ENCODE data around the gene HSP90B1. TPM values are rescaled to one million over a fixed set of nuclear protein-coding genes. Genes with fewer than 3 reads are reported as not detected.

HSP90B1 gene
- total and polyA plus RNA-seq, 2 of the 13 experiments (the other 11 are each of a cell fraction or from before 2014, with no cell fraction given) = 800 to 954 TPM

- peak; percentile 11; the same call in 1 of the 2 replicates for TF ChIP-seq PAXIP1 (CRISPR knock-in tag; conservative IDR thresholded peaks at IDR 0.05)
- no peak for TF ChIP-seq ZFP62 (CRISPR knock-in tag; IDR thresholded peaks at IDR 0.05)
- TF ChIP-seq, protein P1, sequence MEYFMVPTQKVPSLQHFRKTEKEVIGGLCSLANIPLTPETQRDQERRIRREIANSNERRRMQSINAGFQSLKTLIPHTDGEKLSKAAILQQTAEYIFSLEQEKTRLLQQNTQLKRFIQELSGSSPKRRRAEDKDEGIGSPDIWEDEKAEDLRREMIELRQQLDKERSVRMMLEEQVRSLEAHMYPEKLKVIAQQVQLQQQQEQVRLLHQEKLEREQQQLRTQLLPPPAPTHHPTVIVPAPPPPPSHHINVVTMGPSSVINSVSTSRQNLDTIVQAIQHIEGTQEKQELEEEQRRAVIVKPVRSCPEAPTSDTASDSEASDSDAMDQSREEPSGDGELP (IDR thresholded peaks at IDR 0.05; ENCODE audit: borderline replicate concordance, low read depth) = peak; percentile 69; the same call in 1 of the 2 replicates
- no peak for TF ChIP-seq ZNF337 (CRISPR knock-in tag; IDR thresholded peaks at IDR 0.05; ENCODE audit: borderline replicate concordance, low read depth)
- no peak for TF ChIP-seq ZSCAN30 (CRISPR knock-in tag; IDR thresholded peaks at IDR 0.05)
- TF ChIP-seq POLR2A (IDR thresholded peaks at IDR 0.05; ENCODE audit: insufficient read depth in 1 of 2, low read depth in 2 of 2, low read length in 2 of 2) = peak; percentile 64 to 82; a peak in 3 of 4 replicates
- TF ChIP-seq, protein P2, sequence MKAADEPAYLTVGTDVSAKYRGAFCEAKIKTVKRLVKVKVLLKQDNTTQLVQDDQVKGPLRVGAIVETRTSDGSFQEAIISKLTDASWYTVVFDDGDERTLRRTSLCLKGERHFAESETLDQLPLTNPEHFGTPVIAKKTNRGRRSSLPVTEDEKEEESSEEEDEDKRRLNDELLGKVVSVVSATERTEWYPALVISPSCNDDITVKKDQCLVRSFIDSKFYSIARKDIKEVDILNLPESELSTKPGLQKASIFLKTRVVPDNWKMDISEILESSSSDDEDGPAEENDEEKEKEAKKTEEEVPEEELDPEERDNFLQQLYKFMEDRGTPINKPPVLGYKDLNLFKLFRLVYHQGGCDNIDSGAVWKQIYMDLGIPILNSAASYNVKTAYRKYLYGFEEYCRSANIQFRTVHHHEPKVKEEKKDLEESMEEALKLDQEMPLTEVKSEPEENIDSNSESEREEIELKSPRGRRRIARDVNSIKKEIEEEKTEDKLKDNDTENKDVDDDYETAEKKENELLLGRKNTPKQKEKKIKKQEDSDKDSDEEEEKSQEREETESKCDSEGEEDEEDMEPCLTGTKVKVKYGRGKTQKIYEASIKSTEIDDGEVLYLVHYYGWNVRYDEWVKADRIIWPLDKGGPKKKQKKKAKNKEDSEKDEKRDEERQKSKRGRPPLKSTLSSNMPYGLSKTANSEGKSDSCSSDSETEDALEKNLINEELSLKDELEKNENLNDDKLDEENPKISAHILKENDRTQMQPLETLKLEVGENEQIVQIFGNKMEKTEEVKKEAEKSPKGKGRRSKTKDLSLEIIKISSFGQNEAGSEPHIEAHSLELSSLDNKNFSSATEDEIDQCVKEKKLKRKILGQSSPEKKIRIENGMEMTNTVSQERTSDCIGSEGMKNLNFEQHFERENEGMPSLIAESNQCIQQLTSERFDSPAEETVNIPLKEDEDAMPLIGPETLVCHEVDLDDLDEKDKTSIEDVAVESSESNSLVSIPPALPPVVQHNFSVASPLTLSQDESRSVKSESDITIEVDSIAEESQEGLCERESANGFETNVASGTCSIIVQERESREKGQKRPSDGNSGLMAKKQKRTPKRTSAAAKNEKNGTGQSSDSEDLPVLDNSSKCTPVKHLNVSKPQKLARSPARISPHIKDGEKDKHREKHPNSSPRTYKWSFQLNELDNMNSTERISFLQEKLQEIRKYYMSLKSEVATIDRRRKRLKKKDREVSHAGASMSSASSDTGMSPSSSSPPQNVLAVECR (CRISPR knock-in tag; IDR thresholded peaks at IDR 0.05; ENCODE audit: borderline replicate concordance) = peak; percentile 67
- TF ChIP-seq, protein P3, sequence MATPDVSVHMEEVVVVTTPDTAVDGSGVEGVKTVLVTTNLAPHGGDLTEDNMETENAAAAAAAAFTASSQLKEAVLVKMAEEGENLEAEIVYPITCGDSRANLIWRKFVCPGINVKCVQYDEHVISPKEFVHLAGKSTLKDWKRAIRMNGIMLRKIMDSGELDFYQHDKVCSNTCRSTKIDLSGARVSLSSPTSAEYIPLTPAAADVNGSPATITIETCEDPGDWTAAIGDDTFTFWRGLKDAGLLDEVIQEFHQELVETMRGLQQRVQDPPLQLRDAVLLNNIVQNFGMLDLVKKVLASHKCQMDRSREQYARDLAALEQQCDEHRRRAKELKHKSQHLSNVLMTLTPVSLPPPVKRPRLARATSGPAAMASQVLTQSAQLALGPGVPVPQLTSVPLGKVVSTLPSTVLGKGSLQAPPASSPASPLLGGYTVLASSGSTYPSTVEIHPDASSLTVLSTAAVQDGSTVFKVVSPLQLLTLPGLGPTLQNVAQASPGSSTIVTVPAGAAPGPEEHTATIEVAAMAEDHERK (CRISPR knock-in tag; IDR thresholded peaks at IDR 0.05; ENCODE audit: low read depth) = no peak
- 0 out of 2 replicates have a peak, but pooled peaks have one; percentile 82 for TF ChIP-seq ZNF766 (CRISPR knock-in tag; IDR thresholded peaks at IDR 0.05; ENCODE audit: borderline replicate concordance)
- no peak for TF ChIP-seq SOX13 (IDR thresholded peaks at IDR 0.05)
- 0 out of 4 replicates have a peak, but pooled peaks of 1 of the 2 experiments have one; percentile 6 for TF ChIP-seq SOX13 (CRISPR knock-in tag; conservative IDR thresholded peaks at IDR 0.05 in 1 of 2, IDR thresholded peaks at IDR 0.05 in 1 of 2)
- TF ChIP-seq, protein P4, sequence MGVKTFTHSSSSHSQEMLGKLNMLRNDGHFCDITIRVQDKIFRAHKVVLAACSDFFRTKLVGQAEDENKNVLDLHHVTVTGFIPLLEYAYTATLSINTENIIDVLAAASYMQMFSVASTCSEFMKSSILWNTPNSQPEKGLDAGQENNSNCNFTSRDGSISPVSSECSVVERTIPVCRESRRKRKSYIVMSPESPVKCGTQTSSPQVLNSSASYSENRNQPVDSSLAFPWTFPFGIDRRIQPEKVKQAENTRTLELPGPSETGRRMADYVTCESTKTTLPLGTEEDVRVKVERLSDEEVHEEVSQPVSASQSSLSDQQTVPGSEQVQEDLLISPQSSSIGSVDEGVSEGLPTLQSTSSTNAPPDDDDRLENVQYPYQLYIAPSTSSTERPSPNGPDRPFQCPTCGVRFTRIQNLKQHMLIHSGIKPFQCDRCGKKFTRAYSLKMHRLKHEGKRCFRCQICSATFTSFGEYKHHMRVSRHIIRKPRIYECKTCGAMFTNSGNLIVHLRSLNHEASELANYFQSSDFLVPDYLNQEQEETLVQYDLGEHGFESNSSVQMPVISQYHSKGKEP (CRISPR knock-in tag; IDR thresholded peaks at IDR 0.05) = no peak
- TF ChIP-seq WIZ (CRISPR knock-in tag; IDR thresholded peaks at IDR 0.05) = no peak
- TF ChIP-seq ZNF607 (CRISPR knock-in tag; IDR thresholded peaks at IDR 0.05; ENCODE audit: borderline replicate concordance) = no peak
- TF ChIP-seq KMT2B (CRISPR knock-in tag; IDR thresholded peaks at IDR 0.05) = peak; percentile 33; the same call in 1 of the 2 replicates
Measured at GRCh38 chr12:103929046-103929783, 995 bp upstream of the HSP90B1 start (continued).
